Vagina (tissue), 2 donors: ENCODE results near the gene PPP1R14C.

Source experiments
- POLR2A ChIP-seq, 2 donors: fragments of 450-650 bp; IDR thresholded peaks; one replicate each; pipeline ENCODE4 v1.6.1; 2017; ENCODE audit warnings: antibody characterized with exemption in 2 of 2, mild to moderate bottlenecking in 2 of 2, moderate library complexity in 2 of 2
- POLR2AphosphoS5 ChIP-seq, 2 donors: sonication (generic); formaldehyde crosslinking; IDR thresholded peaks; one replicate each; pipeline ENCODE4 v1.9.0; 2017; ENCODE audit warnings: antibody characterized with exemption in 2 of 2, mild to moderate bottlenecking in 2 of 2, low read depth in 1 of 2; ENCODE audit not compliant: insufficient read depth in 1 of 2
- TF ChIP-seq, protein P1 (sequence below), 3 experiments: fragments of 450-650 bp in 2 of 3; fragments of 200-600 bp in 1 of 3; sonication (generic) in 1 of 3; IDR thresholded peaks; one replicate each; pipeline ENCODE4 v1.5.1; 2017 to 2019; ENCODE audit warnings: antibody characterized with exemption in 3 of 3, mild to moderate bottlenecking in 2 of 3, moderate library complexity in 2 of 3

DNA sequence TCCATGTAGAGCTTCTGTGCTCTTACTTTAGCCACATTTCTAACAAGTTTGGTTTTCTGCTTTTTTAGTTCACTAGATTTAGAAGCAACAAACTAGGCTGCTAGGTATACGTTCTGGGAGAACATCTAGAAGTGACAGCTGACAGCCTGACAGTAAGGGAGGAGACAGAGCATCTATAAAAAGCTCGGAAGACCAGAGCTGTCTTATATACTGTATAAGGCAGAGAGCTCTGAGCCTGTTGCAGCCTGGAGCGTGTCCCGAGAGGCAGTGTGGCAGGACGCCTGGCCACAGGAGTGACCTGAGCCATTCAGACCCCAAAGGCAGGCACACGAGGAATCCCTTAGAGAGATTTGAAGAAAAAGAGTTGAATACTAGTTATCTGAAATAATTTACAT is 24.6 kb downstream of the PPP1R14C start:
- TF ChIP-seq, protein P1, sequence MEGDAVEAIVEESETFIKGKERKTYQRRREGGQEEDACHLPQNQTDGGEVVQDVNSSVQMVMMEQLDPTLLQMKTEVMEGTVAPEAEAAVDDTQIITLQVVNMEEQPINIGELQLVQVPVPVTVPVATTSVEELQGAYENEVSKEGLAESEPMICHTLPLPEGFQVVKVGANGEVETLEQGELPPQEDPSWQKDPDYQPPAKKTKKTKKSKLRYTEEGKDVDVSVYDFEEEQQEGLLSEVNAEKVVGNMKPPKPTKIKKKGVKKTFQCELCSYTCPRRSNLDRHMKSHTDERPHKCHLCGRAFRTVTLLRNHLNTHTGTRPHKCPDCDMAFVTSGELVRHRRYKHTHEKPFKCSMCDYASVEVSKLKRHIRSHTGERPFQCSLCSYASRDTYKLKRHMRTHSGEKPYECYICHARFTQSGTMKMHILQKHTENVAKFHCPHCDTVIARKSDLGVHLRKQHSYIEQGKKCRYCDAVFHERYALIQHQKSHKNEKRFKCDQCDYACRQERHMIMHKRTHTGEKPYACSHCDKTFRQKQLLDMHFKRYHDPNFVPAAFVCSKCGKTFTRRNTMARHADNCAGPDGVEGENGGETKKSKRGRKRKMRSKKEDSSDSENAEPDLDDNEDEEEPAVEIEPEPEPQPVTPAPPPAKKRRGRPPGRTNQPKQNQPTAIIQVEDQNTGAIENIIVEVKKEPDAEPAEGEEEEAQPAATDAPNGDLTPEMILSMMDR (IDR thresholded peaks at IDR 0.05) = no peak
- TF ChIP-seq POLR2A (IDR thresholded peaks at IDR 0.05) (no peak), POLR2AphosphoS5 (IDR thresholded peaks at IDR 0.05; ENCODE audit: insufficient read depth in 1 of 2, low read depth in 1 of 2) (no peak)
